Activated CD4-positive, alpha-beta T cell treated with anti-CD3 and anti-CD28 coated beads for 24 hours (primary cell): ENCODE data around the gene RASA3.
"Not testable (repeated sequence)": the region's sequence is repeated elsewhere in the genome, so short reads cannot be mapped to it uniquely, and the experiment has no call there.

Experiments
- DNase-seq, 2 donors: peaks; one replicate each; pipeline ENCODE4 v3.0.0-alpha.2; 2020; ENCODE audit warnings: low read depth in 2 of 2

The RASA3 gene

DNA sequence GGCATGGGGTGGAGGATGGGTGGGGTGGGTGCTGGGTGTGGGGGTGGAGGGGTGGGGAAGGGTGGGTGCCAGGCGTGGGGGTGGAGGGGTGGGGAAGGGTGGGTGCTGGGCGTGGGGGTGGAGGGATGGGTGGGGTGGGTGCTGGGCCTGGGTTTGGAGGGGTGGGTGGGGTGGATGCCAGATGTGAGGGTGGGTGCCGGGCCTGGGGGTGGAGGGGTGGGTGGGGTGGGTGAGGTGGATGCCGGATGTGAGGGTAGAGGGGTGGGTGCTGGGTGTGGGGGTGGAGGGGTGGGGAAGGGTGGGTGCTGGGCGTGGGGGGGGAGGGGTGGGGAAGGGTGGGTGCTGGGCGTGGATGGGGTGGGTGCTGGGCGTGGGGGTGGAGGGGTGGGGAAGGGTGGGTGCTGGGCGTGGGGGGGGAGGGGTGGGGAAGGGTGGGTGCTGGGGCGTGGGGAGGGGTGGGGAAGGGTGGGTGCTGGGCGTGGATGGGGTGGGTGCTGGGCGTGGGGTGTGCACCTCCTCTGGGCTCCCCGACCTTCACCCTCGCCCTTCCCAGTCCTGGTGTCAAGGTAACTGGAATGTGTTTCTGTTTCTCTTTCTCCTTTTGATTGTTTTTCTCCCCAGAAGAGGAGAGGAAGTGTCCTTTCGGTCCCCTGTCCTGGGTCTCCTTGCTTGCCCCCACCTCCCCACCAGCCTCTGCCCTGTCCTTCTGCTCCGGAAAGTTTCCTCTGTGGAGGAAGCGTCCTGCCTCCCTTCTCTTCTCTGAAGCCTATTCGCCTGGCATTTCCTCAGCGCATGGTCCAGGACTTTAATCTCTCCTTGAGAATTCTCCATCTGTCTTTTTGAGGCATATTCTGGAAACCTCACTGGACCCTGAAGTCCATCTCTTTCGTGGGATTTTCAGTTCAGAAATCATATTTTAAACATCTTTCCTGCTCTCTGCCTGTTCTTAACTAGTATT lies 23.8 kb upstream of the RASA3 start:
- DNase-seq = no peak

DNA sequence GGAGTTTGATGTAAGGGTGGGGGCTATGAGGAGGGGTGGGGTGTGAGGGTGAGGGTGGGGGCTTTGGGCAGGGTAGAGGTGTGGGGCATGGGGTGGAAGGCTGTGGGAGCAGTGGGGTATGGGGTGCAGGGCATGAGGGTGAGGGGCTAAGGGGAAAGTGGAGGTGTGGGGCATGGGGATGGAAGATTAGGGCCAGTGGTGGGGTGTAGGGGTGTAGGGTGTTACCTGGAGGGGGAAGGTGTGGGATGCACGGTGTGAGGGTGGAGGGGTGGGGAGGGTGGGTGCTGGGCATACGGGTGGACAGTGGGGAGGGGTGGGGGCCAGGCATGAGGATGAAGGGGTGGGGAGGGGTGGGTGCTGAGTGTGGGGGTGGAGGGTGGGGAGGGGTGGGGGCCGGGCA lies 22.9 kb upstream of the RASA3 start:
- no peak for DNase-seq

DNA sequence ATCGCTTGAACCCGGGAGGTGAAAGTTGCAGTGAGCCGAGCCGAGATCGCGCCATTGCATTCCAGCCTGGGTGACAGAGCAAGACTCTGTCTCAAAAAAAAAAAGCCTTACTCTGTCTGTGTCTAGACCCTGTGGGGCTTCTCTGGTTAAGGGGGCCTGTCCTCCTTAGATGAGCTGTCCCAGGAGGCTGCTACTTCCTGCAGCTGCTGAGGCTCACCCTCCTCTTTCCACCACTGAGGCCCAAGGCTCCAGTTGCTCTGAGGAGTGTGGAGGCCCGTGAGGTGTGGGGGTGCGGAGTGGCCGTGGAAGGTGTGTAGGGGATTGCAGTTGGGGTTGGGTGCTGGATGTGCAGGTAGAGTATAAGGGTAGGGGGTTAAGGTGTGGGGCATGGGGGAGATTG lies 22.1 kb upstream of the RASA3 start:
- no peak for DNase-seq

DNA sequence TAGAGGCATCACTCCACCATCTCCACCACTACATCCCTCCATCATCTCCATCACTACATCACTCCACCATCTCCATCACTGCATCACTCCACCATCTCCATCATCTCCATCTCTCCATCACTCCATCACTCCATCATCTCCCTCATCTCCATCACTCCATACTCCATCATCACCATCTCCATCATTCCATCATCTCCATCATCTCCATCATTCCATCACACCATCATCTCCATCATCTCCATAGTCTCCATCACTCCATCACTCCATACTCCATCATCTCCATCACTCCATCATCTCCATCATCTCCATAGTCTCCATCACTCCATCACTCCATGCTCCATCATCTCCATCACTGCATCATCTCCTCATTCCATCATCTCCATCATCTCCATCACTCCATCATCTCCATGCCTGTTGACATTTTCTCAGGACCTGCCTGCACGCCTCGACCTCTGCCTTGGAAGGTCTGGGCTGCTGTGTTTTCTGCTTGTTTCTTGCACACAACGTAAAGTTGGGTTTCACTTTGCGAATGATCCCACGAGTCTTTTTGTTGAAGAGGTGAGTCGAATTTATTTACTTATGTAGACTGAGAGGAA lies 21.2 kb upstream of the RASA3 start:
- no peak for DNase-seq

DNA sequence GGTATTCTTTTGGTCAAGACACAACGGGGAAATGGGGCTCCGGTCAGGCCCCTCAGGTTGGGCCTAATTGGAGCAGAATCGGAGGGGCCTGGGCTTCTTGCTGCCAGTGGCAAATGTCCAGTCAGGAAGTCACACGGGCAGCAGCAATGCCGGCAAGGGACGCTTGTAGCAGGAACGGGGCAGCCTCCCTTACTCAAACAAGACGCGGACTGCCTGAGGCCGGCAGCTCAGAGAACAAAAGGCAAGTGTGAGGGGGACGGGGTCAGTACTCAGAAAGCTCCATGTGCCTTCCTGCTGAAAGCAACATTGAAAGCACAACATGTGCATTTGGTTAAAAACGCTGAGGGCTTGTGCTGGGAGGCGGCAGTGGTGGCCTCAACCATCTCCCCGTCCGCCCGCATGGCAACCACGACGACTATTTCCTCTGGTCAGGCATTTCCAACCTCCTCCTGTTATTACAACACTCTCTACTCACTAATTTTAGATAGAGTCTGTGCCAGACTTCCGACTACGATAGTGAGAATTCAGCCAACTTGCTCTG lies 20.5 kb upstream of the RASA3 start:
- no peak for DNase-seq

DNA sequence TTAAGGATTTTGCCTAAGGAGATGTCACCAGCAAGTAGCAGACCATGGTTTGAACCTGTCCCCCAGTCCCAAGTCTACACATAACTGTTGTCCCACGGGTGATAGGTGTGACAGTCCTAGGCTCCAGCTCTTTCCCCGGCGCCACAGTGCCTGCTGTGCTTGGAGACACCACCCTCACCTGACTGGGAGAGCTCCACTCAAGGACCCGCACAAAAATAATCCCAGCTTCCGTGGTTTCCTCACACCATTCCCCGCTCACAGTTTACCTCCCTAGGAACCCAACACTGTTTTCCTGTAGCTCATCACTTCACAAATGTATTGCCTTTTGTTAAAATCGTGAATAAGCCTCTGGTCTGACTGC lies 19.8 kb upstream of the RASA3 start:
- DNase-seq = no peak

DNA sequence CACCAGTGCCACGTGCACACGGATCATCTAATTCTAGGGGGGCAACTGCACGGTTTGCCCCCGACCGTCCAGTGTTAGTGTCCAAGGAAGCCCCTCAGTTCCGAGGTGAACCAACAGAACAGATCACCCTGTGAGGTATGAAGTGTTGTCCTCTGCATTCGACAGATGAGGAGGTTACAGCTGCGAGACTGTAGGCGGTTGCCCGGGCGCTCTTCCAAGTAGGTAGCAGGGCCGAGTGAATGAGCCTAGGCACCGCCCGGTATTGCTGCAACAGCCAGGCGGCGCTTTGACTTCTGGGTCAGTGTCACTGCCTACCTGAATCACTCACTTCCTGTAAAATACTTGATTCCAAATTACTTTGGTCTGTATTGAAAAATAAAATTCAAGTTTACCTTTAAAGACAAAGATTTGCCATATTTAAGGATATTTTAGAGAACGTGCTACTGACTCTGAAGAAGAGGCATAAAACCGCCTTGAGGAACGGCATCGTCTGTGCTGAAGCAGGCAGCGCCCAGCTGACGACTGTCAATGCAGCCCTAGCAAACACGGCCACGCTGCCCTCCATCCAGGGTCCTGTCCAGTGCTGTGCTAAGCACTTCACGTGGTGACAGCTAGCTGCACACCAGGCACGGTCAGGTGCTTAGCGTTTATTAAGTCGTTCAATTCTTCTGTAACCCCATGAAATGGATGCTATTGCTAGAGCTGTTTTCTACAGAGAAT lies 19.3 kb upstream of the RASA3 start:
- no peak for DNase-seq

DNA sequence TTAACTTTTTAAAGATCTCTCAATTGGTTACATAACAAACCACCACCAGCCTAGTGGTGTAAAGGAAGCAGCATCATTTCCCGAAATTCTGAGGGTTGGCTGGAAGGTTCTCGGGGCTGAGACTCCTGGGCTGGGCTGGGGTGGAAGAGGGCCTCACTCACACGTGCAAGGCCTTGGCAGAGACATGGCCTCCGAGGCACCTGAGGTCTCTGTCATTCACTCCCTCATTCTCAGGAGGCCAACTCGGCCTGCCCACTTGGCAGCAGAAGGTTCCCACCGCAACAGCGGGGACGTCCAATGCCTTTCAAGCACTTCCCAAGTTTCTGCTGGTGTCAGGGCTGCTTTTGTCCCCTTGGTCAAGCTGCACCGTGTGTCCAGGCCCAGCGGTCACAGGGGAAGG lies 18.6 kb upstream of the RASA3 start:
- DNase-seq = no peak

DNA sequence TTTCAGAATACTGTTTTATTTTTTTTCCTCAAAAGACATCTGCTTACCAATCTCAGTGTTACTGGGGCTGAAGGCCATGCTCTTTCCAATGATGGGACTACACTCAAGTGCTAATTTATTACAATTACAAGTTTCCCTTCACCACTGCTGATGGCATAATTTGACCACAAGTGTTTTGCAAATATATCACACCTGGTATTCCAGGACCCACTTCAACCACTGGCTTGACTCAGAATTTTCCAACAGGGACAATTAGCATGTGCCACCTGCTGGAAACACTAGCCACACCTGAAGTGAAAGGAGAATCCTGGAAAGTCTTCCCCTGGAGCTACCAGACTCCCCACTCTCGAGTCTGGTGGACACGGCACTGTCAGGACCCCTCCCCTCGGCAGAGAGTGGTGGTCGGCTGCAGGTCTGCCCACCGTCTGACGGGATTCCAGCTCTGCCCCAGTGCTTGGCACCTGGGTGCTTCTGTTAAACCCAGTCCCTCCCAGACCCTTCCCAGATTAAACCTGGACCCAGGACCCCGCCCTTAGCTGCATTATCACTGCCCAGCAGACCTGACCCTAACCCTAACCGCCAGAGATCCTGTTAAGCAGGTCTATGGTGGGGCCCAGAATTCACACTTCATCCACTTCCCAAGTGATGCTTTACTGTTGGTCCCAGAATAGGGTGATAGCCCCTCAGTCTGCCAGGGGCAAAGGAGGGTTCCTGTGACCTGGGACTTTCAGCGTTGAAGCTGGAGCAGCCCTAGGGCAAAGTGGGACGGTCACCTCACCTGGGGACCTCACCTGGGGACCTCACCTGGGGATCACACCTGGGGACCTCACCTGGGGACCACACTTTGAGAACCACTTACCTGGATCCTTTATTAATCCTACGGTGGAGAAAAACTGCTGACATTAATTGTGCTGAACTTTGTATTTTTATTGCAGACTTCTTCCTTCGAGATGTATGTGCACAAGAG lies 17.6 kb upstream of the RASA3 start:
- DNase-seq = no peak

DNA sequence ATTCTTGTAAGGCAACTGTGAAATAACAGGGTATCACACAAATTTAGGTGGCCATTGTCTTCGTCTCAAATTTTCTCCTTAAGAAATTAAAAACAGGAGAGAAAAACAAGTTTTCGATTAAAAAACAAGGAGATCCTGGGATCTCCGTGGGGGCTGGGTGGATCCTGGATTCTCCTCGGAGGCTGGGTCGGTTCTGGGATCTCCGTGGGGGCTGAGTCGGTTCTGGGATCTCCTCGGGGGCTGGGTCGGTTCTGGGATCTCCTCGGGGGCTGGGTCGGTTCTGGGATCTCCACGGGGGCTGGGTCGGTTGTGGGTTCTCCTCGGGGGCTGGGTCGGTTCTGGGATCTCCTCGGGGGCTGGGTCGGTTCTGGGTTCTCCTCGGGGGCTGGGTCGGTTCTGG lies 16.5 kb upstream of the RASA3 start:
- not testable (repeated sequence) for DNase-seq

DNA sequence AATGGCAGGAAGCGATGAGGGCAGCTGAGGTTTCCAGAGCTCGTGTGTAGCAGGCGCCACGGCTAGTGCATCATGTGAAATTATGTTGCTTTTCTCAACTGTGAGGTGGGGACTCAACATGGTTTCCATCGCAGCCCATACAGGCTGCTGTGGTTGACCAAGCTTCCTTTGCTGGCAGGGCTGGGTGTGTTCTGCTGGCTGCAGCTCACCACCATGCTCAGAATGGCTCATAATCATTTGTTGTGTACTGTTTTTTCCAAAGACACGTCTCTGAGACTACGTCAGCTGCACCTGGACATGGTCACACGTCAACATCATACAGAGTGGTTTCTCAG lies 16.1 kb upstream of the RASA3 start:
- peak in 1 of 2 donors; percentile 57 for DNase-seq

DNA sequence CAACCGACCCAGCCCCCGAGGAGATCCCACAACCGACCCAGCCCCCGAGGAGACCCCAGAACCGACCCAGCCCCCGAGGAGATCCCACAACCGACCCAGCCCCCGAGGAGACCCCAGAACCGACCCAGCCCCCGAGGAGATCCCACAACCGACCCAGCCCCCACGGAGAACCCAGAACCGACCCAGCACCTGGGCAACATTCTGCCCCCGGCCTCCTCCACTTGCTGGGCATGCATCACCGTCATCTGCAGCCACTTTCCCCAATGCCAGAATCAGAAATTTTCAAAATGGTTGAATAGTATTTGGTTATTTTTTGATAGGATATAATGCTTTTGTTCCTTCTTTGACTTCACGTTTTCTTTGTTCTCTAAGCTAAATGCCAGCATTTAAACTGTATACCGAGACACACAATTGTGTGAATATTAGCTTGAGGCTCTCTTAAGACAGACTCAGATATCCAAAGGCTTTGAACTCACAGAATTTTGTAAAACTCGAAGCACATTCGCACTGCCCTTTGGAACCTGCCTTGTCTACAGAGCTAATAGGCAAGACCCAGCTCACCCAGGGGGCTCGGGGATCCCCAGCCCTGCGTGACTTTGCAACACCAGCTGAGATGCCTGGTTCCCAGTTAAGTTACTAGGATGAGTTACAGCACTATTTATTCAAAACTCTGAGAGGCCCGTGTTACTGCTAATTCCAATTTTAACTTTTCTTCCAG lies 15.5 kb upstream of the RASA3 start:
- no peak for DNase-seq

DNA sequence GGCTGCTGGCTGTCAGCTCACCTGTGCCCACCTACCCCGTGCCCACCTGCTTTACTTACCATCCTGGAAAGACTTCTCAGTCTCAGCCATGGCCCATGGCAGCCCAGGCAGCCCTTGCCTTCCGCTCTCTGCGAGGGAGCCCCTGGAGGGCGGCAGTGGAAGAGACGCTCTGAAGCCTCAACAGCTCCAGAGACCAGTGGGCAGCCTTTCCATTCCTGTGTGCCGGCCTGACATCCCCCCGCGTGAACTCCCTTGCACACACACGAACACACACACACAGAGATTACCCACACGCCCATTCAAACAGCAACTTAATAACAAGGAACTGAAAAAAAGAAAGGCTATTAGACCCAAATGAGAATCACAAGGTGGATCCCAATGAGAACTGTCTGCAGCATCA lies 14.2 kb upstream of the RASA3 start:
- no peak for DNase-seq

DNA sequence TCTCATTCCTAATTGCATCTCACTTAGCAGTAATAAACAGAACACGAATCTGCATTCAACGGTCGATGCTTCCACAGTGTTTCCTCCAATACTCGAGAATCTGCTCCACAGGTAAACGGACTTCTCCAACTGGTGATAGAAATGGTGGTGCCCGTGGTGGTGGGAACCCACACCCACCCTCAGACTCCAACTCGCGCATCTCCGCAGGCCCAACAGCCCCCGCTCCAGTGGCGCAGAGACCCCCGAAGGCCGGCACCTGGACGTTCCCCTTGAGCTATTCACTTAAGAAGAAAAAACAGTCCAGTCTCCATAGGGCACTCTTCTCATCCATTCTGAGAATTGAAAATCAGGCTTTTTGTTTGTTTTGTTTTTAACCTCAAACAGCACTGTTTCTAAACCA lies 13.8 kb upstream of the RASA3 start:
- DNase-seq = no peak

DNA sequence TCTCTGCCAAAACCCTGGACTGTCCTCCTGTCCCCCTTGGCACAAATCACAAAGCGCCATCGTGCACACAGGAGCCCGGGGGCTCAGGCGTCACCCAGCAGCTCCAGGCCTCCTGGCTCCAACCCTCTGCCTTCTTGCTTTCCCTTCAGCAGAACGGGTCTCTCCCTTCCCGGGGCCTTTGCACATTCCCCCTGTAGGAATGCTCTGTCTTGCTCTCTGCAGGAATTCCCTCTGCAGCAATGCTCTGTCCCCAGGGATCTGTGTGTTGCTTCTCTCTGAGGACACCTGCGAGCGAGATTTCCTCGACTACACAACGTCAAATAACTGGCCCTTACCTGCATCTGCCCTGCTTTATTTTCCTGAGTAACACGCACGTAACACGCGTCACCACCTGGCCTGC lies 13.3 kb upstream of the RASA3 start:
- DNase-seq = no peak

DNA sequence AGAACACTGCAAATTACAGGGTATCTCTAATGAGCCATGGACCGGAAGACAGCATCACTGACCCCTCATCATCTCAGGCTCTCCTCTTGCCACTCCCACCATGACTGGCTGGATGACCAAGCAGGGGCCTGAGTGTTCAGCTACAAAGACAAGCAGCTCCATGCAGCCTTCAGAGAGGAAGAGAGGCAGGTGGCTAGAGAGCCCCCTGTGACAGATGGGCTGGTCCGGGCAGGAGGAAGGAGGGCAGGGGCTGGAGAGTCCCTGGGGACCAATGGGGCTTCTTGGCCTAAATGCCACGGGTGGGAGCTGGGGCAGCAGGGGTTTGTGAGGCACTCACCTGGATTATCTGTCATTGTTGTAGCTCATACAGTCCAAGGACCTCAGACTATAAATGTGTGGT lies 12.8 kb upstream of the RASA3 start:
- DNase-seq = no peak

DNA sequence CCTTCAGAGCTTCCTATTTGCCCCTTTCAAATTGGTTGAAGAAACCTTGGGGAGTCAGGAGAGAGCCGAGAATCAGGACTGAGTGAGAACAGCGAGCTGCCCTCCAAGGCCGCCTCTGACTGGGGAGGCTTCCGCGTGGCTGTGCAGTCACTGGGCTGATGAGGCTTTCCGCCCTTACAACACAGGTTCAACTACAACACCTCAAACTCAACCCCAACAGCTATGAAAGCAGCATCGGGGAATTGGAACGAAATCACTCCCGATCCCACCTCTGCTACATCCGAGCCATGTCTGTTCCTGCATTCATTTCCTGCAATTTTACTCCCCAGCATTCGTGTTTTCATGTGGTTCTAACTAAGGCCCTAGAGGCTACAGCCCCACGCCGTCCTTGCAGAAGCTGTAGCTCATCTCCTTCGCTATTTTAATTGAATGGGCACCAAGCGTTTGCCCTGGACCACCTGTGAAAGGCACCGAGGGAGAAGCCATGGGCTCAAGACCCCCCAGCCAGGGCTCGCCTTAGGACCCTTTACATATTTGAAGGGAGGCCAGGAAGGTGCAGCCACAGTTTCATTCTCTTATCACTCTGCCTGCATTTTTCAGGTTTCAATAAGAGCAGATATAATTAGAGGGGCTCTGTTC lies 12.3 kb upstream of the RASA3 start:
- DNase-seq = no peak

DNA sequence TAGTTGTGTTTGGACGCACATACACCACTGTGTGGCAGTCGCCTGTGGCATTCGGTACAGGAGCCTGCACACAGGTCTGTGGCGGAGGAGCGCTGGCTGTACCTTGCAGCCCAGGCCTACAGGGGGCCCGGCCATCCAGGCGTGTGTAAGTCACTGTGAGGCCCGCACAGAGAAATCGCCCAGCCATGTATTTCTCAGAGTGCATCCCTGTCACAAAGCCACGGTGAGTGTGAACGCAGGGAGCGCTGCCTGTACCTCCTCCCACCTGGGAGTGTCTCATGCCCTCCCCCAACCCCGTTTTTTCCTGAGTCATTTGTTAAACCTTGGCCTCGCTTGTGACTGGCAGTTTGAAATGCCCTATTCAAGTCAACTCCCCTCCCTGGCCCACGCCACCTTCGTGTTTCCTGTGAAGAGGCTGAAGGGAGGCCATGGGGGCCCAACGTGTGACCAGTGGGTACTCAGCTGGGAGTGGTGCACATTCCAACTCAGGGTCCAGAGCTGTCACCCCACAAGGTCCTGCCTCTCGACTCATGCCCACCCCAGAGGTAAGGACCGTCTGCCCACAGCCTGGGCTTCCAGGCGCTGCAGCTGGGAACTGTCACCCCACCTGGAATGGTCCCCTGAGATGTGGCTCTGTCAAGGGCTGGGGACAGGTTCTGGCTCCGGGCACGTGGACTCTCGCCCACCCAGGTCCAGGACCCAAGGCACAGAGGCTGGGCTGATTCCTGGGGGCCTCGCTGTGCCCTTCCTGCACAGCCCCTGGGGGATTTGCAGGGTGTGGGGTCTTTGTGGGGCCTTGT lies 11.6 kb upstream of the RASA3 start:
- no peak for DNase-seq

DNA sequence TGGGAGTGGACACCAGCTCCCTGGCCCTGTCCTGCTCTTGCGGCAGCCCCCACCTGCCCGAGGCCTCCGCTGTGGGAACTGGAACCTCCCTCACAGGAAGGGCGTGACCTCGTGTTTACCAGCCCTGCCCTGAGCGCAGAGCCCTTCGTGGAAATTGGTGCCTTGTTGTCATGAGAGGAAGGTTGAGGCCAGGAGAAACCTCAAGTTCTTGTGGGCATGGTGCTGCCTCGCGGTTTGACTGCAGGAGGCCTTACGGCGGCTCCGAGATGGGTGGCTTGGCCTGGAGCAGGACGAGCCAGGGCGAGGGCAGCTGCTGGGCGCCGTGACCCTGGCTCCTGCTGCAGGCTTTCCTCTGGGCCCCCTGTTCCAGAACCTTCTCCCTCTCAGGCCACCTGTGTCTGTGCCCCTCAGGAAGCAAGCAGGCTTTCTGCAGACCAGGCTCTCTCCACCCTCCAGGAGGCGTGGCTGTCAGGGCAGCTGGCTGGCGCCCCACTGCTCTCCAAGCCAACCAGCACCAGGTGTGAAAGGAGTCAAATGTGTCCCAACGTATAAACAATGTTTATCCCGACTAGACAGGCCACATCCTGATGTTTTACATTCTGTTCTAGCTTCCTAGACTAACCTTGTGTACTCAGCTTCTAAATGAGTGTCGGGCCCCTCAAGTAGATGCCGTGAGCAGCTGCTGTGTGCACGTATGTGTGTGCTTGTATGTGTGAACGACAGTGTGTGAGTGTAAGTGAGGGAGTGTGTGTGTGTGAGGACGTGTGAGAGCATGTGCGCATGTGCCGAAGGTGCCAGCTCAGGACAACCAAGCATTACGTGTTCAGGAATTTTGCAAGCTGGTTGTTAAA lies 10.4 kb upstream of the RASA3 start:
- no peak for DNase-seq
